ENCODE measurements around the gene CHRNG. TPM values are rescaled to one million over a fixed set of nuclear protein-coding genes. Genes with fewer than 3 reads are reported as not detected.

The CHRNG gene
- total RNA-seq, 4 donors from 2014 or later, result not detected

- TF ChIP-seq EP300 (IDR thresholded peaks at IDR 0.05; ENCODE audit: low read depth), result no peak
- no peak for TF ChIP-seq POLR2A (IDR thresholded peaks at IDR 0.05)
- TF ChIP-seq POLR2AphosphoS5 (IDR thresholded peaks at IDR 0.05), result no peak
- TF ChIP-seq CTCF (IDR thresholded peaks at IDR 0.05), result no peak
- Histone ChIP-seq H3K27ac (no peak overlapping the region), H3K36me3 (no peaks in the 10 kb centered on the region), H3K4me1 (no peaks in the 10 kb centered on the region), H3K4me3 (no peak overlapping the region), H3K27me3 (peaks cover 11% of the 10 kb centered on the region), H3K9me3 (no peaks in the 10 kb centered on the region)
- 83% methylated on average over 5 of the region's 5 CpGs; no CpG with 5 or more reads in 1 of the 2 donors for WGBS, 2 donors (ENCODE audit: low coverage in 1 of 2)
- intact Hi-C loops (cut with DNase I; ENCODE audit: low total_unique reads), result no loop called here
- in situ Hi-C loops (cut with MboI; ENCODE audit: low pct_ligation_motif_present in 1 of 4, low pct_unique_long_range_greater_than_20kb in 1 of 4, low sequenced_read_pairs in 3 of 4), result no loop called here
- DNase-seq, result no peak
These were observed 45.0 kb upstream of the CHRNG start for GRCh38 chr2:232494542-232494941.

GRCh38 chr2:232495292-232495691 lies 44.2 kb upstream of the CHRNG start:
- Histone ChIP-seq H3K4me1 (no peaks in the 10 kb centered on the region), H3K4me3 (no peak overlapping the region), H3K9me3 (no peaks in the 10 kb centered on the region), H3K36me3 (no peaks in the 10 kb centered on the region), H3K27ac (no peak overlapping the region), H3K27me3 (peaks cover 6% of the 10 kb centered on the region)
- no peak for DNase-seq
- in situ Hi-C loops (cut with MboI; ENCODE audit: low pct_ligation_motif_present in 1 of 4, low pct_unique_long_range_greater_than_20kb in 1 of 4, low sequenced_read_pairs in 3 of 4) (no loop called here), intact Hi-C loops (cut with DNase I; ENCODE audit: low total_unique reads) (no loop called here)
- TF ChIP-seq EP300 (IDR thresholded peaks at IDR 0.05; ENCODE audit: low read depth), result no peak
- no peak for TF ChIP-seq CTCF (IDR thresholded peaks at IDR 0.05)
- TF ChIP-seq POLR2A (IDR thresholded peaks at IDR 0.05), result no peak
- no peak for TF ChIP-seq POLR2AphosphoS5 (IDR thresholded peaks at IDR 0.05)
- WGBS, 2 donors (ENCODE audit: low coverage in 1 of 2), result 75 to 86% methylated on average over 2 to 7 of the region's 7 CpGs

- Histone ChIP-seq H3K36me3 (no peaks in the 10 kb centered on the region), H3K4me1 (no peaks in the 10 kb centered on the region), H3K4me3 (no peak overlapping the region), H3K9me3 (no peaks in the 10 kb centered on the region), H3K27me3 (peaks cover 5% of the 10 kb centered on the region), H3K27ac (no peak overlapping the region)
- DNase-seq, result no peak
- 76% methylated on average over 18 of the region's 20 CpGs; no CpG with 5 or more reads in 1 of the 2 donors for WGBS, 2 donors (ENCODE audit: low coverage in 1 of 2)
- in situ Hi-C loops (cut with MboI; ENCODE audit: low pct_ligation_motif_present in 1 of 4, low pct_unique_long_range_greater_than_20kb in 1 of 4, low sequenced_read_pairs in 3 of 4) (no loop called here), intact Hi-C loops (cut with DNase I; ENCODE audit: low total_unique reads) (no loop called here)
- TF ChIP-seq CTCF (IDR thresholded peaks at IDR 0.05) (no peak), POLR2A (IDR thresholded peaks at IDR 0.05) (no peak), EP300 (IDR thresholded peaks at IDR 0.05; ENCODE audit: low read depth) (no peak), POLR2AphosphoS5 (IDR thresholded peaks at IDR 0.05) (no peak)
These were observed 42.8 kb upstream of the CHRNG start for GRCh38 chr2:232496501-232497270.

DNA sequence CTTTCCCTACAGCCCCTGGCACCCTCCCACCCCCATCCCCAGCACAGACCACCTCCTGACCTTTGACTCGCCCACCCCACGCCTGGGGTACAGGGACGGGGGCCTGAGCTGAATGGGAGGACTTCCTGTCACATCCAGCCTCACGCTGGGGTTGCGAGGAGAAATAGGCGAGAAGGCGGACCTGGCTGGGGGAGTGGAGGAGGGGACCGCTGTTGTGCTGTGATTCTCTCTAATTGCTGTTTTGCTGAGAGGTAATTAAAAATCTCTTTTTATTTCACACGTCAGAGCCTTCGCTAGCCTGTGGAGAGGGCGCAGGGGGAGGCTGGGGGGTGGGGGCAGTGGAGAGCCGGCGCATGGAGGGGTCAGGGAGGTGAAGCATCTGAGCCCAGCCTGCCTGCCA lies 42.1 kb upstream of the CHRNG start:
- TF ChIP-seq POLR2A (IDR thresholded peaks at IDR 0.05) (no peak), CTCF (IDR thresholded peaks at IDR 0.05) (no peak), EP300 (IDR thresholded peaks at IDR 0.05; ENCODE audit: low read depth) (no peak), POLR2AphosphoS5 (IDR thresholded peaks at IDR 0.05) (no peak)
- 79% methylated on average over 13 of the region's 13 CpGs; no CpG with 5 or more reads in 1 of the 2 donors for WGBS, 2 donors (ENCODE audit: low coverage in 1 of 2)
- no peak for DNase-seq
- Histone ChIP-seq H3K27ac (no peak overlapping the region), H3K4me3 (no peak overlapping the region), H3K9me3 (no peaks in the 10 kb centered on the region), H3K4me1 (peaks cover 0 to 2% (median under 1%) of the 10 kb centered on the region in 4 donors), H3K27me3 (peaks cover 12% of the 10 kb centered on the region), H3K36me3 (no peaks in the 10 kb centered on the region)
- in situ Hi-C loops (cut with MboI; ENCODE audit: low pct_ligation_motif_present in 1 of 4, low pct_unique_long_range_greater_than_20kb in 1 of 4, low sequenced_read_pairs in 3 of 4), result no loop called here
- intact Hi-C loops (cut with DNase I; ENCODE audit: low total_unique reads), result no loop called here
